Neural crest cell (in vitro differentiated cells): ENCODE results near the gene OR5H15. TPM values are rescaled to one million over a fixed set of nuclear protein-coding genes. Genes with fewer than 3 reads are reported as not detected.
A peak's percentile ranks its signal among the peaks of the same experiment; 100 is the strongest.
"Not testable (repeated sequence)": the region's sequence is repeated elsewhere in the genome, so short reads cannot be mapped to it uniquely, and the experiment has no call there.

Experiments used
- DNase-seq: peaks from one replicate; pipeline ENCODE4 v3.0.0; 2021; ENCODE audit warnings: low read depth, mixed read lengths, low spot score
- H3K27ac Mint-ChIP-seq: one replicate; pipeline ENCODE4 v1.8.0; 2021; ENCODE audit warnings: mild to moderate bottlenecking, mixed read lengths; ENCODE audit not compliant: unreplicated experiment
- H3K27me3 Mint-ChIP-seq: 2 replicates; pipeline ENCODE4 v1.8.0; 2021; ENCODE audit warnings: low read depth, mild to moderate bottlenecking, mixed read lengths
- H3K36me3 Mint-ChIP-seq: 2 replicates; pipeline ENCODE4 v1.8.0; 2021; ENCODE audit warnings: low read depth, mild to moderate bottlenecking, mixed read lengths
- H3K4me1 Mint-ChIP-seq: 2 replicates; pipeline ENCODE4 v1.8.0; 2021; ENCODE audit warnings: mixed read lengths
- H3K4me3 Mint-ChIP-seq: one replicate; pipeline ENCODE4 v1.8.0; 2021; ENCODE audit warnings: mild to moderate bottlenecking, mixed read lengths
- H3K9me3 Mint-ChIP-seq: 2 replicates; pipeline ENCODE4 v1.8.0; 2021; ENCODE audit warnings: mixed read lengths
- CTCF ChIP-seq: fragments of 200-600 bp; sonication (generic); conservative IDR thresholded peaks from 2 replicates; pipeline ENCODE4 v1.5.0; 2021; ENCODE audit warnings: antibody characterized with exemption, mild to moderate bottlenecking
- long read RNA-seq: library from polyadenylated mRNA; unstranded; transcript quantifications from one replicate; pipeline ENCODE4 v2.0.0, GENCODE V29; 2020
- total RNA-seq: library from RNA; stranded (reverse); gene quantifications from 2 replicates; pipeline ENCODE4 v1.2.1, GENCODE V29; 2021

The OR5H15 gene
- not detected in 2 replicates for total RNA-seq
- long read RNA-seq = 0 reads

- no peak for DNase-seq
- H3K4me3 Mint-ChIP-seq = no peak within 1 kb of the TSS
- no peak for TF ChIP-seq CTCF
- H3K36me3 Mint-ChIP-seq = no peaks in the 10 kb centered on the region
- H3K27me3 Mint-ChIP-seq = peaks cover 6% of the 10 kb centered on the region
- H3K9me3 Mint-ChIP-seq = no peaks in the 10 kb centered on the region
- no peaks in the 10 kb centered on the region for H3K4me1 Mint-ChIP-seq
- H3K27ac Mint-ChIP-seq = no peak within 1 kb of the TSS
These were observed at the start of gene OR5H15 for GRCh38 chr3:98166396-98166795. Gene OR5H15 (plus strand): TSS chr3:98166696. CDS start chr3:98168700, 2,004 bp downstream.

- no peaks in the 10 kb centered on the region for H3K4me1 Mint-ChIP-seq
These were observed 36.1 kb upstream of the OR5H15 start, which contains the start of gene OR5H1 for GRCh38 chr3:98130421-98130820. Gene OR5H1 (plus strand): TSS chr3:98130721. CDS start chr3:98132698, 1,977 bp downstream.

GRCh38 chr3:98136631-98137030, 29.9 kb upstream of the OR5H15 start:
- H3K4me3 Mint-ChIP-seq = no peak overlapping the region
- H3K27ac Mint-ChIP-seq = no peak overlapping the region
- DNase-seq = no peak
- no peaks in the 10 kb centered on the region for H3K4me1 Mint-ChIP-seq
- H3K9me3 Mint-ChIP-seq = no peaks in the 10 kb centered on the region
- no peaks in the 10 kb centered on the region for H3K27me3 Mint-ChIP-seq
- TF ChIP-seq CTCF = no peak
- H3K36me3 Mint-ChIP-seq = no peaks in the 10 kb centered on the region

More at GRCh38 chr3:98130421-98130820, 36.1 kb upstream of the OR5H15 start, which contains the start of gene OR5H1:
- H3K27ac Mint-ChIP-seq = no peak within 1 kb of the TSS
- H3K27me3 Mint-ChIP-seq = peaks cover 4% of the 10 kb centered on the region
- H3K36me3 Mint-ChIP-seq = no peaks in the 10 kb centered on the region
- no peak within 1 kb of the TSS for H3K4me3 Mint-ChIP-seq
- H3K9me3 Mint-ChIP-seq = no peaks in the 10 kb centered on the region
- no peak for TF ChIP-seq CTCF
- no peak for DNase-seq

GRCh38 chr3:98137826-98138557, 28.5 kb upstream of the OR5H15 start:
- not testable (repeated sequence) for H3K4me1 Mint-ChIP-seq, H3K4me3 Mint-ChIP-seq, DNase-seq, H3K27me3 Mint-ChIP-seq, H3K9me3 Mint-ChIP-seq, H3K36me3 Mint-ChIP-seq
- peak overlapping the region; percentile 86 for H3K27ac Mint-ChIP-seq

GRCh38 chr3:98140531-98140930, 26.0 kb upstream of the OR5H15 start:
- peaks cover 5% of the 10 kb centered on the region for H3K27me3 Mint-ChIP-seq
- TF ChIP-seq CTCF = no peak
- DNase-seq = no peak
- no peaks in the 10 kb centered on the region for H3K4me1 Mint-ChIP-seq
- H3K36me3 Mint-ChIP-seq = no peaks in the 10 kb centered on the region
- H3K9me3 Mint-ChIP-seq = no peaks in the 10 kb centered on the region
- no peak overlapping the region for H3K4me3 Mint-ChIP-seq
- no peak overlapping the region for H3K27ac Mint-ChIP-seq

- H3K4me1 Mint-ChIP-seq = no peaks in the 10 kb centered on the region
- H3K27ac Mint-ChIP-seq = no peak within 1 kb of the TSS
- peaks cover 3% of the 10 kb centered on the region for H3K9me3 Mint-ChIP-seq
- no peak for TF ChIP-seq CTCF
- no peak for DNase-seq
- H3K36me3 Mint-ChIP-seq = no peaks in the 10 kb centered on the region
- no peak within 1 kb of the TSS for H3K4me3 Mint-ChIP-seq
- peaks cover 13% of the 10 kb centered on the region for H3K27me3 Mint-ChIP-seq
These were observed 19.3 kb upstream of the OR5H15 start, which contains the start of gene OR5H14 for GRCh38 chr3:98147179-98147578. Gene OR5H14 (plus strand): TSS chr3:98147479. CDS start chr3:98149386, 1,907 bp downstream.
